Endodermal cell (in vitro differentiated cells): ENCODE results near the gene COG5. TPM values are rescaled to one million over a fixed set of nuclear protein-coding genes. Genes with fewer than 3 reads are reported as not detected.

Experiments
- DNase-seq: peaks from one replicate; pipeline ENCODE4 v3.0.0-alpha.2; 2017
- H3K27ac ChIP-seq: 2 replicates; pipeline ENCODE4 v1.5.1; 2013; ENCODE audit warnings: mild to moderate bottlenecking, low read depth, low read length, moderate library complexity
- H3K27me3 ChIP-seq: 2 replicates; pipeline ENCODE4 v1.6.1; 2013; ENCODE audit warnings: mild to moderate bottlenecking, low read length, moderate library complexity; ENCODE audit not compliant: insufficient read depth, control insufficient read depth, poor library complexity, severe bottlenecking
- H3K36me3 ChIP-seq: 2 replicates; pipeline ENCODE4 v1.7.0; 2013; ENCODE audit warnings: mild to moderate bottlenecking, low read length, moderate library complexity; ENCODE audit not compliant: control insufficient read depth, insufficient read depth
- H3K4me1 ChIP-seq: one replicate; pipeline ENCODE4 v1.7.0; 2013; ENCODE audit warnings: low read length; ENCODE audit not compliant: control insufficient read depth, insufficient read depth
- H3K4me3 ChIP-seq: 2 replicates; pipeline ENCODE4 v1.5.1; 2013; ENCODE audit warnings: mild to moderate bottlenecking, low read length, moderate library complexity
- H3K9ac ChIP-seq: 2 replicates; pipeline ENCODE4 v1.6.1; 2013; ENCODE audit warnings: mild to moderate bottlenecking, low read length, moderate library complexity; ENCODE audit not compliant: poor library complexity, severe bottlenecking; ENCODE audit errors: extremely low read depth
- H3K9me3 ChIP-seq: 2 replicates; pipeline ENCODE4 v1.6.1; 2013; ENCODE audit warnings: mild to moderate bottlenecking, low read length, moderate library complexity; ENCODE audit not compliant: control insufficient read depth
- H3K27ac Mint-ChIP-seq: 2 replicates; pipeline ENCODE4 v1.8.0; 2020; ENCODE audit warnings: mixed read lengths
- H3K27me3 Mint-ChIP-seq: 2 replicates; pipeline ENCODE4 v1.8.0; 2021; ENCODE audit warnings: mild to moderate bottlenecking, mixed read lengths; ENCODE audit not compliant: insufficient read depth
- H3K36me3 Mint-ChIP-seq: 2 replicates; pipeline ENCODE4 v1.8.0; 2020; ENCODE audit warnings: low read depth, mixed read lengths
- H3K4me1 Mint-ChIP-seq: 2 replicates; pipeline ENCODE4 v1.8.0; 2020; ENCODE audit warnings: mixed read lengths
- H3K4me3 Mint-ChIP-seq: 2 replicates; pipeline ENCODE4 v1.8.0; 2020; ENCODE audit warnings: mild to moderate bottlenecking, moderate library complexity, mixed read lengths
- H3K9me3 Mint-ChIP-seq: 2 replicates; pipeline ENCODE4 v1.8.0; 2020; ENCODE audit warnings: mild to moderate bottlenecking, mixed read lengths
- WGBS, 2 experiments: methylation state at CpG; one replicate each; pipeline versions ENCODE4 v1.1.5 to v1.1.7; 2013; ENCODE audit warnings: missing lambda C conversion rate in 2 of 2, mixed read lengths in 1 of 2; ENCODE audit not compliant: insufficient coverage in 1 of 2, insufficient read length in 1 of 2; 5-methylcytosine and 5-hydroxymethylcytosine counted together
- total RNA-seq, 2 donors: library from RNA; stranded (reverse); fragmentation: NEBNext Ultra II Directional in 1 of 2; extraction: Animal tissue kit (Norgen Biotek cat#: 25700) in 1 of 2; gene quantifications; 2 replicates in 1 of 2; 3 replicates in 1 of 2; pipeline ENCODE4 v1.2.1, GENCODE V29; 2021
- TF ChIP-seq, protein P1 (sequence below): fragments of 200-600 bp; sonication (generic); conservative IDR thresholded peaks from 2 replicates; pipeline ENCODE4 v1.5.0; 2021; ENCODE audit warnings: antibody characterized with exemption, mild to moderate bottlenecking

COG5 gene
- total RNA-seq, 2 donors from 2014 or later: 25.5 to 34.7 TPM

DNA sequence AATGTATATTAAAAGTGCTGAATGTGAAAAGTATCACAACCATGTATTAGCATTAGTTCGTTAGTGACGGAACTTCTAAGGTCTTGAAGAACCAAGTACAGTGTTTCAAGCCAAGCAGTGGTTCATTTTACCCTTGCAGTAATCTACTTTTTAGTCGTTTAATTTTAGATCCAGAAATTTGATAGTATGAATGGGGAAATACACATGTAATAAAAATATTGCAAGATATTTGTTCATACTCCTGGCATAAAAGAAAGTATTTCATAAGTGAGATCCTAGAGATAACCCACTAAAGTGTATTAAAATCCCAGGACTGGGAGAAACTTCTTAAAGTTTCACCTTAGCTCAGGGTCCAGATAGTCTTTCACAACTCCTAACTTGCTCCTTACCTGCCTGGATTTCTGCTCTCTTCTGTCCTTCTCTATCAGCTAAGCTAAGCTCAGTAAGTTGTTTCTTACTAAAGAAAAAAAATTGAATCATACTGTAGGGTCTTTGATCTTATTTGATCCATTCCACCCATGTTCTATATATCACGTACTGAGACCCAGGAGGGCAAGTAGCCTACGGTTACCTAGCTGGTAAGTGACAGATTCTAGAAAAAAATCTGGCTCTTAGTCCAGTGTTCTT, 17.8 kb upstream of the COG5 start:
- no peak overlapping the region for H3K27ac Mint-ChIP-seq
- peak overlapping the region; percentile 94 for H3K4me3 ChIP-seq

GRCh38 chr7:107580716-107581383, 17.1 kb upstream of the COG5 start:
- TF ChIP-seq, protein P1, sequence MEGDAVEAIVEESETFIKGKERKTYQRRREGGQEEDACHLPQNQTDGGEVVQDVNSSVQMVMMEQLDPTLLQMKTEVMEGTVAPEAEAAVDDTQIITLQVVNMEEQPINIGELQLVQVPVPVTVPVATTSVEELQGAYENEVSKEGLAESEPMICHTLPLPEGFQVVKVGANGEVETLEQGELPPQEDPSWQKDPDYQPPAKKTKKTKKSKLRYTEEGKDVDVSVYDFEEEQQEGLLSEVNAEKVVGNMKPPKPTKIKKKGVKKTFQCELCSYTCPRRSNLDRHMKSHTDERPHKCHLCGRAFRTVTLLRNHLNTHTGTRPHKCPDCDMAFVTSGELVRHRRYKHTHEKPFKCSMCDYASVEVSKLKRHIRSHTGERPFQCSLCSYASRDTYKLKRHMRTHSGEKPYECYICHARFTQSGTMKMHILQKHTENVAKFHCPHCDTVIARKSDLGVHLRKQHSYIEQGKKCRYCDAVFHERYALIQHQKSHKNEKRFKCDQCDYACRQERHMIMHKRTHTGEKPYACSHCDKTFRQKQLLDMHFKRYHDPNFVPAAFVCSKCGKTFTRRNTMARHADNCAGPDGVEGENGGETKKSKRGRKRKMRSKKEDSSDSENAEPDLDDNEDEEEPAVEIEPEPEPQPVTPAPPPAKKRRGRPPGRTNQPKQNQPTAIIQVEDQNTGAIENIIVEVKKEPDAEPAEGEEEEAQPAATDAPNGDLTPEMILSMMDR: no peak

More for the DNA sequence above, 17.8 kb upstream of the COG5 start:
- Mint-ChIP-seq H3K36me3 (peaks cover 13% of the 10 kb centered on the region), H3K9me3 (no peaks in the 10 kb centered on the region), H3K4me3 (peak overlapping the region; percentile 88), H3K4me1 (peaks cover 7% of the 10 kb centered on the region), H3K27me3 (no peaks in the 10 kb centered on the region)
- H3K27ac ChIP-seq: no peak overlapping the region
- WGBS, 2 experiments: 97 to 100% methylated on average over 4 to 5 of the region's 5 CpGs
- no peak for DNase-seq
- H3K9me3 ChIP-seq: no peaks in the 10 kb centered on the region
- H3K36me3 ChIP-seq: peaks cover 12% of the 10 kb centered on the region
- TF ChIP-seq, protein P1: no peak
- no peaks in the 10 kb centered on the region for H3K27me3 ChIP-seq
- H3K4me1 ChIP-seq: no peaks in the 10 kb centered on the region
- no peak overlapping the region for H3K9ac ChIP-seq

DNA sequence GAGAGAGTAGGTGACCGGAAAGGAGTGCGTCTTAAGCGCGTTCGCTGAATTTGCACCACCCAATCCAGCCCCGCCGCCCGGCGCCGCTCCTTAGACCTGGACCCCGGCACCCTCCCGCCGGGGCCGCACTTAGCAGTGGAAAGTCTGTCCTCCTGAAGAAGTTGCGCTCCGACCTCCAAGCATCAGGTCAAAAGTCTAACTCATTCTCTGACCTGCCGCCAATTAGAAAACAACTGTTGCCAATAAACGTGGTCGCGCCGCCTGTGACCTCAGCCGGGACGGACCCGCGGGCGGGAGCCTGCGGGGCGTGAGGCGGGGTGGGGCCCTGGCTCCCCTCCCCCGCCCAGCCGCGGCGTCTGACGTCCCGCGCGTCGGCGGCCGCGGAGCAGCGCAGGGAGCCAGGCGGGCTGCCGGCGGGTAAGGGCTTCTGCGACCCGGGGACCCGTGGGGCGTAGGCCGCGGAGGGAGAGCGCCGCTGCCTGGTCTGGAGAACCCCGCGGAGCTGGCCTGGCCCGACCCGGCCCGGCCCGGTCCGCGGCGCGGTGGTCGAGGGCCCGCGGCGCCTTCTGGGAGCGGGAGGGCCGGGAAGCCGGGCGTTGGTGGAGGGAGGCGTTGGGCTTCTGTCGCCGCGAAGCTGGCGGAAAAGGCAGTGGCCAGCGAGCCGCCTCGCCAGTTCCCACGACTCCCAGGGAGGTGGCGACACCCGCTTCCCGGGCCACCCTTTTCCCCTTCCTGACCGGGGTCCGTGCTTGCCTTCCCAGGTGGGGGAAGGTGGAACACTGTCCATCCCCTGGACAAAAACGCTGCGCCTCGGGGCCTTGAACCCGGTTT, 16.4 kb upstream of the COG5 start, which contains the start of gene BCAP29:
TSS of gene BCAP29 (plus strand) at position 362 of the 831 bp plus-strand sequence. CDS start 527 bp downstream, outside the sequence.
- Mint-ChIP-seq H3K27ac (peak within 1 kb of the TSS; percentile 98), H3K36me3 (peaks cover 16% of the 10 kb centered on the region), H3K4me3 (peak within 1 kb of the TSS; percentile 88), H3K4me1 (peaks cover 7% of the 10 kb centered on the region), H3K27me3 (no peaks in the 10 kb centered on the region), H3K9me3 (no peaks in the 10 kb centered on the region)
- Histone ChIP-seq H3K27me3 (no peaks in the 10 kb centered on the region), H3K9ac (peak within 1 kb of the TSS; percentile 69), H3K36me3 (peaks cover 12% of the 10 kb centered on the region), H3K9me3 (no peaks in the 10 kb centered on the region), H3K27ac (peak within 1 kb of the TSS; percentile 47), H3K4me3 (peak within 1 kb of the TSS; percentile 94), H3K4me1 (no peaks in the 10 kb centered on the region)
- DNase-seq: peak; percentile 90
- 0% methylated on average over 11 to 89 of the region's 89 CpGs for WGBS, 2 experiments
- TF ChIP-seq, protein P1: peak; percentile 65

More at GRCh38 chr7:107580716-107581383, 17.1 kb upstream of the COG5 start:
- no peaks in the 10 kb centered on the region for H3K27me3 Mint-ChIP-seq
- H3K9me3 Mint-ChIP-seq: no peaks in the 10 kb centered on the region
- Histone ChIP-seq H3K36me3 (peaks cover 12% of the 10 kb centered on the region), H3K9ac (peak overlapping the region; percentile 69), H3K27ac (no peak overlapping the region), H3K27me3 (no peaks in the 10 kb centered on the region), H3K4me1 (no peaks in the 10 kb centered on the region), H3K4me3 (peak overlapping the region; percentile 94), H3K9me3 (no peaks in the 10 kb centered on the region)
- no peak for DNase-seq
- H3K27ac Mint-ChIP-seq: peak overlapping the region; percentile 92
- peaks cover 7% of the 10 kb centered on the region for H3K4me1 Mint-ChIP-seq
- peak overlapping the region; percentile 88 for H3K4me3 Mint-ChIP-seq
- 11 to 49% methylated on average over 1 to 5 of the region's 10 CpGs for WGBS, 2 experiments
- H3K36me3 Mint-ChIP-seq: peaks cover 14% of the 10 kb centered on the region
